ENCODE results near the gene SH3RF3.
"Not testable (repeated sequence)": the region's sequence is repeated elsewhere in the genome, so short reads cannot be mapped to it uniquely, and the experiment has no call there.

SH3RF3 gene

GRCh38 chr2:109222422-109222821, 93.4 kb downstream of the SH3RF3 start:
- no peak for DNase-seq (ENCODE audit: low read depth)
- no peak overlapping the region for H3K4me3 ChIP-seq (ENCODE audit: low read depth, low read length)
- no peak for TF ChIP-seq CTCF (conservative IDR thresholded peaks at IDR 0.05; ENCODE audit: low read depth, low read length)

- peak; percentile 28 for TF ChIP-seq CTCF (conservative IDR thresholded peaks at IDR 0.05; ENCODE audit: low read depth, low read length)
- DNase-seq (ENCODE audit: low read depth), result no peak
- no peak overlapping the region for H3K4me3 ChIP-seq (ENCODE audit: low read depth, low read length)
Measured at GRCh38 chr2:109222825-109223471, 93.9 kb downstream of the SH3RF3 start.

- DNase-seq (ENCODE audit: low read depth), result no peak
- H3K4me3 ChIP-seq (ENCODE audit: low read depth, low read length), result no peak overlapping the region
- TF ChIP-seq CTCF (conservative IDR thresholded peaks at IDR 0.05; ENCODE audit: low read depth, low read length), result no peak
Measured at GRCh38 chr2:109223490-109223889, 94.5 kb downstream of the SH3RF3 start.

- not testable (repeated sequence) for H3K4me3 ChIP-seq (ENCODE audit: low read depth, low read length); DNase-seq (ENCODE audit: low read depth)
Measured at GRCh38 chr2:109224341-109224740, 95.3 kb downstream of the SH3RF3 start.

GRCh38 chr2:109225170-109225782, 96.3 kb downstream of the SH3RF3 start:
- DNase-seq (ENCODE audit: low read depth), result no peak
- no peak for TF ChIP-seq CTCF (conservative IDR thresholded peaks at IDR 0.05; ENCODE audit: low read depth, low read length)
- no peak overlapping the region for H3K4me3 ChIP-seq (ENCODE audit: low read depth, low read length)

GRCh38 chr2:109226128-109226527, 97.1 kb downstream of the SH3RF3 start:
- DNase-seq (ENCODE audit: low read depth), result no peak
- no peak for TF ChIP-seq CTCF (conservative IDR thresholded peaks at IDR 0.05; ENCODE audit: low read depth, low read length)
- no peak overlapping the region for H3K4me3 ChIP-seq (ENCODE audit: low read depth, low read length)

GRCh38 chr2:109226622-109227021, 97.6 kb downstream of the SH3RF3 start:
- no peak for DNase-seq (ENCODE audit: low read depth)
- no peak for TF ChIP-seq CTCF (conservative IDR thresholded peaks at IDR 0.05; ENCODE audit: low read depth, low read length)
- H3K4me3 ChIP-seq (ENCODE audit: low read depth, low read length), result no peak overlapping the region
